ENCODE measurements around the gene SLC12A7.

- no peak for TF ChIP-seq CTCF (IDR thresholded peaks at IDR 0.05; ENCODE audit: insufficient read depth, low read depth, low read length)
- no peak for TF ChIP-seq EZH2 (IDR thresholded peaks at IDR 0.05; ENCODE audit: insufficient read depth, low read length)
Observed at GRCh38 chr5:1012313-1012841, 99.5 kb downstream of the SLC12A7 start.

Data from astrocyte (in vitro differentiated cells and primary cell).